NCI-H460 (cell line): ENCODE results near the gene GRK6. TPM values are rescaled to one million over a fixed set of nuclear protein-coding genes. Genes with fewer than 3 reads are reported as not detected.
A peak's percentile ranks its signal among the peaks of the same experiment; 100 is the strongest.

ENCODE experiments used
- DNase-seq: peaks from one replicate; pipeline ENCODE4 v3.0.0-alpha.2; 2016; ENCODE audit warnings: low read depth; ENCODE audit errors: extremely low read depth
- polyA plus RNA-seq: library from polyadenylated mRNA; depleted of rRNA; stranded (reverse); fragments of >200 nt; gene quantifications from 2 replicates; pipeline ENCODE4 v1.2.3, GENCODE V29; 2014; cell fraction: nucleus; rRNA removed
- total RNA-seq: library from RNA; depleted of rRNA; stranded (reverse); fragments of >200 nt; shearing (Covaris generic); gene quantifications from 2 replicates; pipeline ENCODE4 v1.2.3, GENCODE V29; 2014; rRNA removed

The GRK6 gene
- 37.8 and 38.3 TPM in 2 replicates for total RNA-seq
- polyA plus RNA-seq: 45.1 and 50.9 TPM in 2 replicates

DNA sequence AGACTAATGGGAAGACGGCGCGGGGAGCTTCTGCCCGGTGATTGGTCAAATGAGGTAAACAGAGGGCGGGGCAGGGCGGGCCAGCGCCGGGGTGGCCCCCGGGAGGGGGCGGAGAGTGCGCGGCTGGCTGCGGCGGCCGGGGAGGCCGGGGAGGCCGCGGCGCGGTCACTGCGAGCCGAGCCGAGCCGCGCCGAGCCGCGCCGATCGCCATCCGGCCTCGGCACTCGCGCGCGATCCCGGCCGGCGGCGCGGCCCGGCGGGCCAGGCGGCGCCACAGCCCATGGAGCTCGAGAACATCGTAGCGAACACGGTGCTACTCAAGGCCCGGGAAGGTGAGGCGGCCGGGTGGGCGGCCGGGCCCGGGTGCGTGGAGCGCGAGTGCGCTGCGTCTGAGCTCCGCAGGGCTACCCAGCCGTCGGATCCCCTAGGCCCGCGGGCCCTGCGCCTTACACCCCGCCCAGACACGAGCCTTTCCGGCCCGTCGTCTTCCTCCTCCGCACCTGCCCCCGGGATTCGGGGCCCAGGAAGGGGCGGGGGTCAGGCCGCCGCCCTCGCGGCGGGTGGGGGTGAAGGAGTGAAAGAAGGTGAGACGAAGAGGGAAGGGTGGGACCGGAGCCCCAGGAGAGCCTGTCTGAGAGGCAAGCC, at the start of gene GRK6:
Gene GRK6 (plus strand): TSS at position 111 of the 645 bp plus-strand sequence. CDS start 170 bp downstream, at position 281.
- no peak for DNase-seq

DNA sequence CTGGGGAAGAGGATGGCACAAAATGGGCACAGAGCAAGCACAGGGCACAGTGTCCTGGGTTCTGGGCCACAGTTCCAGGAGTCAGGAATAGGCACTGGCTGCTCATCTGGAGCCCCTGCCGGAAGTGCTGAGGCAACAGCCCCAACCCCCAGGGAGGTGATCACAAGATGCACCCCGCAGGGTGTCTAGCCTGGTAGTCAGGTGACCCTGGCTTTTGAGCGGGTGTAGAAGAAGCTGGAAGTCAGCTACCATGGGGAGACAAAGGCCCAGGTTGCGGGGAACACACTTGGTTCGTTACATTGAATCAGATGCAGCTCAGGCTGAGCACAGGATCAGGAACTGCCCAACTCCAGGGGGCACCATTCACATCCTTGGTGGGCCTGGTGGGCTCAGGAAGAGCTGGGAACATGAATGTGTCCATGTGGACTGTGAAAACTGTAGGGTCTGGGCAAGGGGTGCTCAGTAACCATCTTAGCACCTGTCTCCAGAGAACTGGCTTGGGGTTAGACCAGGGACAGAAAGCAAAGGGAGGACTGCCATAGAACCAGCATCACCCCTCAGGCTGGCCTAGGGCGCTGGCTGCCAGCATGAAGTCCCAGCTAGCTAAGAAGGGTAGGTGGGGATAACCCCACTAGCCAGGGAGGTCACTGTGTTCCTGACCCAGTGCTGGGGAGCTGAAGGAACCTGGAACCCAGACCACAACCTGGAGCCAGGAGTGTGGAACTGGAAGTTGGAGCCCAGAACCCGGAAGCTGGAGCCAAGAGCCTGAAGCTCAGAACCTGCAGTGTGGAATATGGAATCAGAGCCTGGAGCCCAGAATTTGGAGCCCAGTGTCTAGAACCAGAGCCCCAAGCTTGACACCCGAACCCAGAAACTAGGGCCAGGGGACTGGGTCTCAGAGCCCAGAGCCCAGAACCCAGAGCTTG, 48.4 kb upstream of the GRK6 start:
- no peak for DNase-seq

DNA sequence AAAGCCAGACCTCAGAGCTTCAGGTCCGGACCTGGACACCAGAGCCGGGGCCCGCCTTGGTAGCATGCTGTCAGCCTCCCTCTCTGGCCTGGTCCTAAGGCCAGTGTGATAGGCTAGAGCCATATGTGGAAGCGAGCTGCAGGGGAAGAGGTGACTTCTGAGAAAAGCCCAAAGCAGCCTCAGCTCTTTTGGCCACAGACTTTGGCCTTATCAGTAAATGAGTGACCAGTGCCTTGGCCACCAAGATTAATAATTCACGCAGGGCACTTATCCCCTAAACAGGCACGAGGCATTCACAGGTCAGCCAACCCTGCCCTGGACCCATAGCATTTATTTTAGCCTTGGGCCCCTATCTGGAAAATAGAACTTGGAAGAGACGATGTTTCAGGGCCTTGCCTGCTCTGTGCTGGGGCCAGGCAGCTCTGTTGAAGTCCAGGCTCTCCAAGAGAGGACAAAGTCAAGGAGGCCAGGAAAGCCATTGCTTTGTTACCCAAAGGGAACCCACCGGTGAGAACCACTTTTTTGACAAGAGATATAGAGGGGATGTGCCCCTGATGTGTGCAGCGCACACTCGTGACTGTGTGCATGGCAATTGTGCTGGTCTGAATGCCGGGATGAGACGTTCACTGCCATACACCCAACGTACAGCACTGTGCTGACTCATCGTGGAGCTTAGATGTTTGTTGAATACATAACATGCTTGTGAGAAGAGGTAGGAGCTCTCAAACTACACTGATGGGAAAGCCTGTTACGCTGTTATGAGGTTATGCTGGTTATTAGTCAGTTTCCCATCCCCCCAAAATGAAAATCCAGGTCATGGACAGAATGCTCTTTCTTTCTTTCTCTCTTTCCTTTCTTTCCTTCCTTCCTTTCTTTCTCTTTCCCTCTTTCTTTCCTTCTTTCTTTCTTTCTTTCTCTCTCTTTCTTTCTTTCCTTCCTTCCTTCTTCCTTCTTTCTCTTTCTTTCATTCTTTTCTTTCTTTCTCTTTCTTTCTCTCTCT, 47.3 kb upstream of the GRK6 start:
- DNase-seq: peak; percentile 97

DNA sequence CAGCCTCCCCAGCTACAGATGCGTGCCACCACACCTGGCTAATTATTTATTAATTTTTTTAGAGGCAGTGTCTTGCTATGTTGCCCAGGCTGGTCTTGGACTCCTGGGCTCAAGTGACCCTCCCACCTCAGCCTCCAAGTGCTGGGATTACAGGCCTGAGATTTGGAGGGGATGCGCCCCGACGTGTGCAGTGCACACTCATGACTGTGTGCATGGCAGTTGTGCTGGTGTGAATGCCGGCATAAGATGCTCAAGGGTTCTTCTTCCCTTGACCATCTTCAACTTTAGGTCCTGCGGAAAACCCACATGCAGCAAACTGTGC, 45.7 kb upstream of the GRK6 start:
- no peak for DNase-seq

DNA sequence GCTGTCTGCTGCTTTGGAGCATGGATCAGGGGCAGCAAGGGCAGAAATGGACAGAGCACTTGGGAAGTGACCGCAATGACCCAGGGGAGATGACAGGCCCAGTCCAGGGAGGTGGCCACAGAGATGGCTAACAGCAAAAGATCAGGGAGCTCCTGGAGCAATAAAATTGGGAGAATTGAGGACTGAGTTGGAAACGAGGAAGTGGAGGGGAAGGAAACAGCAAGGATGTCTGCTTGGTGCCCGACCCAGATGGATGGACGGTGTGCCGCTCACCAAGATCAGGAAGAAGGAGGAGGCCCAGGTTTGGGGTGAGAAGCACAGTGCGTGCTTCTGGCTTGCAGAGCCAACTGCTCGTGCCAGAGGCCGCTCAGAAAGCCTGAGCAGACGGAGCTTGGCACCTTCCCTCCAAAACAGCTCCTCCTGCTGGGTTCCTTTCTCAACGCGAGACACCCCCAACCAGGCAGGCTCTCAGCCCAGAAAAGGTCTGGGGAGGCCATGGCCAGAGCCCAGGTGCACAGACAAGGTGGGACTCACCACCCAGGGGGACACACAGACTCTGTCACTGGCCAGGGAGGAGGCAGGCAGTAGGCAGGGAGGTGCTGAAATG, 44.0 kb upstream of the GRK6 start:
- no peak for DNase-seq

DNA sequence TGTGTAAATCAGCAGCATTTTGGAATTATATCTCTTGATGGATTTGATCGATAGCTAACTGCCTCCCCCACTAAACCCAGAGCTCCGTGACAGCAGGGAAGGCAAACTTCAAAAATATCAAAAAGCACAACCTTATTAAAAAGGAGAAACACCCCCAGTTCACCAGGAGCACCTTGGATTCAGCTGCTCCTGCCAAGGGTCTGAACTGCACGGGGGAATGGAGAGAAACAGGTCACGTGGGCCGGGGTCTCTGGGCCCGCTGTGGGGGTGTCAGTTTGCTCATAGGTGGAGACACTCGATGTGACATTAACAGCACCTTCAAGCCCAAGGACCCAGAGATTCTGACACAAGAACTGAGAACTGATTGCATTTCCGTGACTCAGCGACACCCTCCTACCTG, 43.3 kb upstream of the GRK6 start:
- DNase-seq: no peak

DNA sequence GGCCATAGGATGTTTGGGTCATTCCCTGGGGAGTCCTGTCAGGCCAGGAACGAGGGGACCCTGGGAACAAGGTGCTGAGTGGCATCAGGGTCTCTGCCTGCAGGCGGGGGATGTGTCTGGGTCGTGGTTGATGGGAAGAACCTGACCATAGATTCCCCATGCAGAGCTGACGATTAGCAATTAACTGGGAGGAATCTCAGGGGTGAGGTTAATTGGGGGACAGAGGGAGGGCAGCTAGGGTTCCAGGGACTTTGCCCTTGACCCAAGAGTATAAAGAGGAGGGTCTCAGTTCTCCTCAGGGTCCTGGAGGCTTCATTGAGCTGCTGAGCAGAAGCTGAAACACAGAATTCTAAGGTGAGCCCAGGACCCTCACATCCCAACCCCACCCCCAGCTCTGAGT, 42.3 kb upstream of the GRK6 start, which contains the start of gene SLC34A1:
Gene SLC34A1 (plus strand): TSS at position 301 of the 400 bp plus-strand sequence. CDS start 1,308 bp downstream, outside the sequence.
- DNase-seq: no peak

DNA sequence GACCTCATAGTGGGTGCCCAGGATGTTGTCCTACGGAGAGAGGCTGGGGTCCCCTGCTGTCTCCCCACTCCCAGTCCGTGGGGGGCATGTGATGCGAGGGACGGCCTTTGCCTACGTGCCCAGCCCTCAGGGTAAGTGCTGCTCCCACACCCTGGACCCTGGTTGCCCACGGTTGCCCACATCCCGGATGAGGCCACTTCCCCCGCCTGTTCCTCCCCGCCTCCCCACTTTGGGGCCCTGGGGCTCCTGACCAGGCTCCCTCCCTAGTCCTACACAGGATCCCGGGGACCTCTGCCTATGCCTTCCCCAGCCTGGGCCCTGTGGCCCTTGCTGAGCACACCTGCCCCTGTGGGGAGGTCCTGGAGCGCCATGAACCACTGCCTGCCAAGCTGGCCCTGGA, 40.8 kb upstream of the GRK6 start:
- no peak for DNase-seq

DNA sequence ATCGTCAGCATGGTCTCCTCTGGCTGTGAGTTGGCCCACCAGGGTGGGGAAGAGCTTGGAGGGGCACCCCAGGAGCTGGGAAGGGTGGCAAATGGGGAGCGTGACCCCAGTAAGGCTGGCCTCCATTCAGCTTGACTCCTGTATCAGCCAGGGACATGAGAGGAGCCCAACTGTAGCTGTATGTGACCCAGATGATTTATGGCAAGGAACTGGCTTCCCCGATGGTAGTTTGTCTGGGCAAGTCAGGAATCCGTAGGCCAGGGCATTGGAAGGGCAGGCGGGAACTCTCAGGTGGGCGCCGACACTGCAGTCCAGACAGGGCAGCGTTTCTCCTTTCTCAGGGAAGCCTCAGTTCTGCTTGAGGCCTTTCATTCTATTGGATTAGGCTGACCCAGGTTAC, 39.9 kb upstream of the GRK6 start:
- DNase-seq: no peak

DNA sequence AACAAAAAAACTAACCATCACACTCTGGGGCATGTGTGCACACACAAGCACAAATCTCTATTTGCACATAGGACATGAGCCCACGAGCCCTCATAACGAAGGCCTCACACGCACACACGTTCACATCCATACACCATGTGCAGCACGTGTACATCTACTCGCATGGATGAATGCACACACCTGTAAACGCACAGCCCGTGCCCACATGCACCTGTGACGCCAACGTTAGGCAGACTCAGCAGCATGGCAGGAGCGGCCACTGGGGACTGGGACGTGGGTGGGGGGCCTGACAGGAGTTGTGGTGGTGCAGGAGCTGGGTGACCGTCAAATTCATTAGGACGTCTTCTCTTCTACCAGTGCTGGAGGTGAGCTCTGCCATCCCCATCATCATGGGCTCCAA, 39.1 kb upstream of the GRK6 start:
- DNase-seq: no peak

DNA sequence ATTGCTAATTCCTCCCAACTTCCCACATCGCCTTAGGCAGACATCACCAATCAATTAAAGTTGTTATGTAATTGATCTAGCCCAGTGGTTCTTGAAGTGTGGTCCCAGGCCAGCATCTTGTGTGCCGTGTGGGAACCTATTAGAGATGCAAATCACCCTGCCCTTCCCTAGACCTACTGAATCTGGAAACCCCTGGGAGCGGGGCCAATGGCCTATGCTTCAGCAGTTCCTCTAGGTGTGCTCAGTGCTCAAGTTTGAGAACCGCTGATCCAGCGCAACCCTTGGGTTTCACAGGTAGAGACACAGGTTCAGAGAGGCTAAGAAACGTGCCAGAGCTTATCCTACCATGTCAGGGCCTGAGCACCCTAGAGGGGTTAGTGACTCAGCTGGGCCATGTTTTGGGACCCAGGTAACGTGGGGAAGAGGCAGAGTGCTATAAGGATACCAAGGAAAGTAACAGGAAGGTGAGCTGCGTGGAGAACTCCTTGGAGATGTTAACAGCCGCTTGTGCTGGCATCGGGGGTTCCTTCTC, 37.9 kb upstream of the GRK6 start:
- DNase-seq: no peak

DNA sequence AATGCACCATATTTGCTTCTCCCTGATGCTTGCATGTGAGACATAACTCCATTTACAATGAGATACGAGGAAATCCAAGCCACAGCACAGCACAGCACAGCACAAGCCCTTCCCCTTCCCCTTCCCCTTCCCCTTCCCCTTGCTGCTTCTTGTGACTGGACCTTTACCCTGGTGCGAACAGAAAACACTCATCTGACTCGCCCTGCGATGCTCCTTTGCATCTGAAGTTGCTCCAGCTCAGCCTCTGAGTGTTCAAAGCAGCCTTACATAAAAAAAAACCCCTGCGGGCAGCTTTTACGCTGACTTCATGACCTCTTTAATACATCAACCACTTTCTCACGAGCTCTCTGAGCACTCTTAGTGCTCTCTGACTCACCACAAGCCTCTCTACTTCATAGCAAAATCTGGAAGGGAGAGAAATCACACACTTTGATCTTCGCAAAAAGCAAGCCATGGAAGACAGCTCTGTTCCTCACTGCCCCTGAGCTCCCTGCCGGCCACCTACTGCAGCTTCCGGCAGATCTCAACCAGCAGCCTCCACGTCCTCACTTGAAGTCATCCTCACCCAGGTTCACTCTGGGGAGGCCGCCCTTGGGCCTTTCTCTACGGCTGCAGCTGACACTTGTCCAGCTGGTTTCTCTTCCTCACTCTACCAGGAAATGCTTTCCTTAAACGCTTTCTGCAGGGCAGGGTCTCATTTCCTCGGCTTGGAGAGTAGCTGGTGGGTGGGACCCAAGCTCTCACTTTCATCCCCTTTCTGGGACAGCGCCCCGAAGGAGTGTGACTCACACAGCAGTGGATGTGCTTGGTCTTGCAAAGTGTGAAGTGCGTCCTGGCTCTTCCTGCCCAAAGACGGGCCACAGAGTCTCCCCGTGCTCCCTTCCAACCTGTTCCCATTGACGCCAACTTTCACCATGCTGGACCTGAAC, 37.0 kb upstream of the GRK6 start:
- DNase-seq: peak; percentile 26

DNA sequence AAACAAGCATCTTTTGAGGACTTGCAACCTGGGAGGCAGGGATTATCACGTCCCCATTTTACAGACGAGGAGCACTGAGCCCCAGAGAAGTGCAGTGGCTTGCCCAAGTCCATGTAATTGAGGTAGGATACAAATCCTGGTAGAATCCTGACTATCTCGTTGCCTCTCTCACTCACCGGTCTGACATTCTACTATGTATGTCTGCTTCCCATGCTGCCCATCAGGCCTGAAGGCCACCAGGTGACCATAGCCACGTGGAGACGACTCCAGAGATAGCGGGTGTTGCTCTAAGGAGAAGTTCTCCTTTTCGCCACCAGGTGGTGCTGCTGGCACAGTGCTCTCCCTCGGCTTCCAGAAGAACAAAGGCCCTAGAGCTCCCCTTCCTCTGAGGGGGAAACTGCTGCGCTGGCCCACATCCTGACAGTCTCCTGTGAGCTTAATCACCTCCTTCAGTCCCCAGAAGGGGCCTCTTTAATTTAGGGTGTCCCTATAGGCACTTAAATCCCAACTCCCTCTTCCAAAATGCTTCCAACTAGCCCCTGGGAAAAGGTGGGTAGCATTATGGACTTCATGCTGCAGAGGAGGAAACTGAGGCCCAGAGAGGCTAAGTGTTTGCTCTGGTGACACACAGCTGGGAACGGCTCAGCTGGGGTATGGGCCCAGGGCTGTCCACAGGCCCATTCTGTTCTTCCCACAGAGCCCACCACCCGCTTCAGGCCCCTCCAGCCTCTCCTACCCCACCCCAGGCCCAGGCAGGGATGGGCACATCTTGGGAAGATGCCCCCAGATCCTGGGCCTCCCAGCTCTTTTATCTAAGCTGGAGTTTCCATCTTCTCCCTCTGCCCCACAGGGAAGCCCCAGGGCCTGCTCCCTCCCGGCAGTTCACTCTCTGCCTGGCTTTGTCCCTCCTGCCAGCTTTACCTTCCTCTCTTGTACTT, 35.8 kb upstream of the GRK6 start:
- peak; percentile 86 for DNase-seq

DNA sequence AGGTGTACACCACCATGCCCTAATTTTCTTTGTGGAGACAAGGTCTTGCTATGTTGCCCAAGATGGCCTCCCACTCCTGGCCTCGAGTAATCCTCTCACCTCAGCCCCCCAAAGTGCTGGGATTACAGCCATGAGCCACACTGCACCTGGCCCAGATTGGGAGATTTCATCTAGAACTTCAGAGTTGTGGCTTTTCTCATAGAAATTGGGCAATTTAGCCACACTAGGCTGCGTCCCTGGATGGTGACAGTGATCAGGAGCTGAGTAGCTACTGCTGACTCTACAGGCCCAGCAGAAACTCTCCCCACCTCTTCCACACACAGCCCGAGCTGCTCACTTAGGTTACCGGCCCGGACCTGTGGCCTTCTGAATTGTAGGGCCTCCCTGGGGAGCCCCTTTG, 33.7 kb upstream of the GRK6 start:
- no peak for DNase-seq

DNA sequence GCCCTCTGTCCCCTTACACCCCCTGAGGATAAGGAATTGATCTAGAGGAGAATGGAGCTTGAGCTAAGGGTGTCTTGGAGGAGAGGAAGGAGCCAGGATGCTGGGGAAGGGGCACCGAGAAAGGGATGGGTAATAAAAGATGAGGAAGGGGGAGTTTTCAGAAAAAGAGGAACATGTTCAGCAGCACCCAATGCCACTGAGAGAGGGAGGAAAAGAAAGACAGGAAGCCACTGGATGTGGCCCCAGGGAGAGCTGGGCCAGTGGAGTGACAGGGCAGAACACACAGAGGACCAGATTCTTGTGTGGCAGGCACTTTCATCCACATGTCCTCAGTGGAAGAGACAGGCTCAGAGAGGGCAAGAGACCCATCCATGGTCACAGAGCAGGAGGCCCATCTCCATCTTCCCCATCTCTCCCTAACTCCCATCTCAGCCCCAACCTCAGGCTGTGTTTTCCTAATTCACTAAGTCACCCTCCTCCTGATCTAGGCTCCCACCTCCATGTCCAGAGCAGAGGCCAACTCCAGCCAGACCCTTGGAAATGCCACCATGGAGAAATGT, 33.2 kb upstream of the GRK6 start:
- no peak for DNase-seq

DNA sequence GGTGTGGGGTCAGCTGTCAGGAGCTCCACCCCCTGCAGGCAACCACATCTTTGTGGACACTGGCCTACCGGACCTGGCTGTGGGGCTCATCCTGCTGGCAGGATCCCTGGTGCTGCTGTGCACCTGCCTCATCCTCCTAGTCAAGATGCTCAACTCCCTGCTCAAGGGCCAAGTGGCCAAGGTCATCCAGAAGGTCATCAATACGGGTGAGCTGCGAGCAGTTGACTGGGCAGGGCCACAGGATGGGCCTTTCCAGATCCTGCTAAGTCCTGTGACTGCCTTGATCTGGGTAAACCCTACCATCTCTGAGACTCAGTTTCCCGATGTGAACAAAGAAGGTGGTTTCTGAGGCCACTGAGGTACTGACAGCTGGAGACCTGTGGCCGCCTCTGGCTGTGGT, 32.5 kb upstream of the GRK6 start:
- DNase-seq: no peak

DNA sequence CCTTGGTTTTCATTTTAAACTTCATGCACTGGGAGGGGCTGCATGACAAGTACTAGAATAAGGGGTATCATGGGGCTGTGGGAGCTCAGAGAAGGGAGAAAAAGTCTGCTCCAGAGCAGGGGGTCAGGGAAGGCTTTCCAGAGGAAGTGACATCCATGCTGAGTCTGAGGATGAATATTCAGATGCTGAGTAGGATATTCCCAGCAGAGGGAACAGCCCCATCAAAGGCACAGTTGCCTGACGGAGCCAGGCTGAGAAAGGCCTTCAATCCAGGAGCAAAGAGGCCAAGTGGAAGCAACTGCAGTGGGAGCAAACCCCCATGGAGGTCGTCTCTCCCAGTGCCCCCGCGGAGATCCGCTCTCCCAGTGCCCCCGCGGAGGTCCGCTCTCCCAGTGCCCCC, 30.4 kb upstream of the GRK6 start:
- DNase-seq: no peak

DNA sequence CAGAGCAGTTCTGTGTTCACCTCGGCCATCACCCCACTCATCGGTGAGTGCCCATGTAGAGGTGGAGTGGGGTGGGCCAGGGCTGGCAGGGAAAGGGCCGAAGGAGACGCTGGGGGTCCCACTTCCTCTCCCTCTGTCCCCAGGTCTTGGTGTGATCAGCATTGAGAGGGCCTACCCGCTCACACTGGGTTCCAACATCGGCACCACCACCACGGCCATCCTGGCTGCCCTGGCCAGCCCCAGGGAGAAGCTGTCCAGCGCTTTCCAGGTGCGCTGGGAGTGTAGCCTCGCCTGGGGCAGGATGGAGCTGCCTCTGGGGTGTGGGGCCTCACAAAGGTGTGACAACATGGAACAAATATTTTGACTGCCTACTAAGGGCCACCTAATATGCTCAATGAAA, 29.7 kb upstream of the GRK6 start:
- no peak for DNase-seq
